NCI-H1048 (cell line): ENCODE data around the gene PFKM.

Experiments
- DNase-seq: peaks from one replicate; lab custom pipeline; 2025; lab: John Stamatoyannopoulos, UW

The PFKM gene

GRCh38 chr12:48119078-48119833, at the start of gene PFKM:
Gene PFKM (plus strand): TSS chr12:48119364. CDS start chr12:48122775, 3,411 bp downstream.
- peak; percentile 54 for DNase-seq

- no peak for DNase-seq
These were observed 49.1 kb upstream of the PFKM start for GRCh38 chr12:48070033-48070432.

- DNase-seq, result no peak
These were observed 48.4 kb upstream of the PFKM start for GRCh38 chr12:48070731-48071130.

GRCh38 chr12:48071808-48072207, 47.4 kb upstream of the PFKM start:
- no peak for DNase-seq

GRCh38 chr12:48072266-48072665, 46.9 kb upstream of the PFKM start:
- DNase-seq, result no peak

GRCh38 chr12:48074266-48074665, 44.9 kb upstream of the PFKM start:
- DNase-seq, result no peak

GRCh38 chr12:48075832-48076231, 43.3 kb upstream of the PFKM start:
- DNase-seq, result no peak

GRCh38 chr12:48077111-48077510, 42.1 kb upstream of the PFKM start:
- no peak for DNase-seq

GRCh38 chr12:48078901-48079300, 40.3 kb upstream of the PFKM start:
- DNase-seq, result no peak

- no peak for DNase-seq
These were observed 38.9 kb upstream of the PFKM start for GRCh38 chr12:48080285-48080684.

- DNase-seq, result no peak
These were observed 38.3 kb upstream of the PFKM start for GRCh38 chr12:48080821-48081220.

- no peak for DNase-seq
These were observed 35.1 kb upstream of the PFKM start for GRCh38 chr12:48084066-48084465.

- DNase-seq, result no peak
These were observed 34.2 kb upstream of the PFKM start for GRCh38 chr12:48084841-48085460.

GRCh38 chr12:48086327-48086726, 32.8 kb upstream of the PFKM start:
- no peak for DNase-seq

GRCh38 chr12:48092611-48093010, 26.6 kb upstream of the PFKM start:
- DNase-seq, result no peak

GRCh38 chr12:48104531-48104930, 14.6 kb upstream of the PFKM start:
- no peak for DNase-seq

- DNase-seq, result no peak
These were observed 13.8 kb upstream of the PFKM start for GRCh38 chr12:48105321-48105866.

GRCh38 chr12:48105867-48106680, 13.1 kb upstream of the PFKM start, which contains the start of gene SENP1:
Gene SENP1 (minus strand): TSS chr12:48106079. CDS start chr12:48101472, 4,607 bp downstream.
- DNase-seq, result peak; percentile 63

GRCh38 chr12:48106681-48107613, 12.2 kb upstream of the PFKM start:
- no peak for DNase-seq

GRCh38 chr12:48109424-48109823, 9.7 kb upstream of the PFKM start:
- no peak for DNase-seq

GRCh38 chr12:48110691-48111311, 8.4 kb upstream of the PFKM start:
- DNase-seq, result no peak
